Activated CD8-positive, alpha-beta memory T cell treated with anti-CD3 and anti-CD28 coated beads, Interleukin-2, amount 50 U/mL, for 4 hours (primary cell): ENCODE results near the gene DDX50.

Experiments
- DNase-seq: peaks from one replicate; pipeline ENCODE4 v3.0.0-alpha.2; 2020

Gene DDX50

DNA sequence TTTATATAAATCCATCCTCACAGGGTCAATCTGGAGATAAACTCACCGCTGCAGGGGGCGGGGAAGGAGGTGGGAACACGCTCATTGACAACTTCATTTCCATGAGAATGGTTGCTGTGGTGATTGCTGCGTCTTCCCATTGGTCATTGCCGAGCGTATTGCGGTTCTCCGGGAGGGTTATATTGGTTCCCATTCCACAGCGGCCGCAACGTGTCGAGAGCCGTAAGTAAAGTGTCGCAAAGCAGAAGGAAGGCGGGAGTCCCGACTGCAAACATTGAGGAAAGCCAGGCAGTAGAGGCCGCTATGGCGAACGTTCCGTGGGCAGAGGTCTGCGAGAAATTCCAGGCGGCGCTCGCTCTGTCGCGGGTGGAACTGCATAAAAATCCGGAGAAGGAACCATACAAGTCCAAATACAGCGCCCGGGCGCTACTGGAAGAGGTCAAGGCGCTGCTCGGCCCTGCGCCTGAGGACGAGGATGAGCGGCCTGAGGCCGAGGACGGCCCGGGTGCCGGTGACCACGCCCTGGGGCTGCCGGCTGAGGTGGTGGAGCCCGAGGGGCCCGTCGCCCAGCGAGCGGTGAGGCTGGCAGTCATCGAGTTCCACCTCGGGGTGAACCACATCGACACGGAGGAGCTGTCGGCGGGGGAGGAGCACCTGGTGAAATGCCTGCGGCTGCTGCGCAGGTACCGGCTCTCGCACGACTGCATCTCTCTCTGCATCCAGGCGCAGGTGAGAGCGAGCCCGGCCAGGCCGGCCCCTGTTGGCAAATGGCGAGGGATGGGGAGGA is 87.6 kb downstream of the DDX50 start, which contains the start of gene KIFBP:
KIFBP (plus strand) TSS at position 274 of the 787 bp plus-strand sequence; CDS start at position 304, 30 bp downstream.
- peak; percentile 73 for DNase-seq

DNA sequence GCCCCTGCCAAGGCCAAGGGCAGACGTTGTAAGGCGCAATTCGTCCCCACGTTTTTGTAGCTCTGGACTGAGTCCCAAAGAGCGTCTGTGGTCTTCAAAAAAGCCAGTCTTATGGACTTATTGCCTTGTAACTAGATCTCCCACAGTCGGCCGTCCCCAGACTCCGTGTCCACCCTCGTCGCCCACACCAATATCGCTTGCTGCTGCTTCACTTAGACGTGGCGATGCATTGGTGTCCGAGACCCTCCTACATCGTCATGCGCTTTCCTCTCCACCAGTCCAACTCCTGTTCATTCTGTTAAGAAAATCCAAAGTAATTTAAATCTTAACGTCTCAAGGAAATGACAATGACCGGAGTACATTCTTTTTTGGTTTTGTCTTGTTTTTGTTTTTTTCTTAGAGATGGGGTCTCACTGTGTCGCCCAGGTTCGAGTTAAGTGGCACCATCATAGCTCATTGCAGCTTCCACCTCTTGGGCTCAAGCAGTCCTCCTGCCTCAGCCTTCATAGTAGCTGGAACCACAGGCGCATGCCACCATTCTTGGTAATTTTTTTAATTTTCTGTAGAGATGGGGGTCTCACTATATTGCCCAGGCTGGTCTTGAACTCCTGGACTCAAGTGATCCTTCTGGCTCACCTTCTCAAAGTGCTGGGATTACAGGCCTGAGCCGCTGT is 88.3 kb downstream of the DDX50 start:
- no peak for DNase-seq

DNA sequence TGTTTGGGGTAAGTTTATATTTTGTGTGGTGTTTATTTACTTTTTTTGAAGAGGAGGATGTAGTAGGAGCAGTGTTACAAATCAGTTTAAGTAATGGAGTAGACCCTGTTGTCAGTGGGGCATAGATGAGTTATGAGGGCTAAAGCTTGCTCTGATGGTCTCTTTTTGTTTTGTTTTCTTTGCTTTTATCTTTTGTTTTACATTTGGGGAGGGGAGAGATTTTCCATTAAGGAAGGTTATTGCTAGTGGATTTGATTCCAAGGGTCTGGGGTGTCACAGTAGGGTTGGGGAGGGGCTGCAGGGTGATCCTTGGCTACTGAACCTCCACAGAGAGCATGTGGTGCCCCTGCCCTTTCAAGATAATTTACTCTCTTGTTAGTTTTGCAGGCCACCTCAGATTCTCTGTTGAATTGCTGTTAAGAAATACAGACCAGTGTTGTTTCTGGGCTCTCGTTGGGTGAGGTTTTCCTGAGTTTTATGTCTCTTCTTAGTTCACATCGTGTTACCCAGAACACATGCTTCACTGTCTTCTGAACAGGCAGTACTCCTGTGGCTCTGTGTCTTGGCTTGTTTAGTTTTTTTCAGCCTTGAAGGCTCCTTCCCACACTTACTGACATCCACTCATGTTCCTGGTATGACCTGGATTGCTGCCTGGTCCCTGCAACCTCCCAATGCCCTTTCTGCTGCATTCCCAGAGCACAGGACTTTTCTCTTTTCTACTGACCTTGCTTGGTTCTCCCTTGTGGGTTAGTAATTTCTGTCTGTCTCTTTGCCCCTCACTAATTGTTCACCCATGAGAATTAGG is 91.7 kb downstream of the DDX50 start:
- DNase-seq = no peak
